ENCODE measurements around the gene NTN4. TPM values are rescaled to one million over a fixed set of nuclear protein-coding genes. Genes with fewer than 3 reads are reported as not detected.
"Not testable (repeated sequence)": the region's sequence is repeated elsewhere in the genome, so short reads cannot be mapped to it uniquely, and the experiment has no call there.

The NTN4 gene
- polyA plus RNA-seq, 5 donors = 23.7 to 42.1 (median 25.1) TPM

GRCh38 chr12:95759039-95759438 is 31.5 kb downstream of the NTN4 start:
- no peak for DNase-seq

GRCh38 chr12:95756362-95756761 is 34.2 kb downstream of the NTN4 start:
- DNase-seq = no peak

GRCh38 chr12:95755261-95755865 is 35.2 kb downstream of the NTN4 start:
- no peak for DNase-seq

GRCh38 chr12:95746062-95746461 is 44.5 kb downstream of the NTN4 start:
- not testable (repeated sequence) for DNase-seq

- no peak for DNase-seq
Observed at GRCh38 chr12:95742586-95742985, 48.0 kb downstream of the NTN4 start.

- no peak for DNase-seq
Observed at GRCh38 chr12:95741635-95742034, 48.9 kb downstream of the NTN4 start.

- DNase-seq = no peak
Observed at GRCh38 chr12:95740751-95741150, 49.8 kb downstream of the NTN4 start.

- DNase-seq = no peak
Observed at GRCh38 chr12:95739561-95740313, 50.8 kb downstream of the NTN4 start.

- DNase-seq = no peak
Observed at GRCh38 chr12:95738024-95738611, 52.4 kb downstream of the NTN4 start.

- DNase-seq = no peak
Observed at GRCh38 chr12:95736631-95737030, 53.9 kb downstream of the NTN4 start.

- not testable (repeated sequence) for DNase-seq
Observed at GRCh38 chr12:95735728-95736127, 54.8 kb downstream of the NTN4 start.

- no peak for DNase-seq
Observed at GRCh38 chr12:95733141-95733825, 57.3 kb downstream of the NTN4 start.

GRCh38 chr12:95731519-95731958 is 59.0 kb downstream of the NTN4 start:
- no peak for DNase-seq

- no peak for DNase-seq
Observed at GRCh38 chr12:95730457-95730856, 60.1 kb downstream of the NTN4 start.

GRCh38 chr12:95726903-95727302 is 63.7 kb downstream of the NTN4 start:
- no peak for DNase-seq

- DNase-seq = no peak
Observed at GRCh38 chr12:95724767-95725166, 65.8 kb downstream of the NTN4 start.

GRCh38 chr12:95723693-95724384 is 66.7 kb downstream of the NTN4 start:
- DNase-seq = no peak

- no peak for DNase-seq
Observed at GRCh38 chr12:95721320-95721719, 69.2 kb downstream of the NTN4 start.

GRCh38 chr12:95720146-95720545 is 70.4 kb downstream of the NTN4 start:
- DNase-seq = no peak

GRCh38 chr12:95718772-95719171 is 71.8 kb downstream of the NTN4 start:
- no peak for DNase-seq

GRCh38 chr12:95718006-95718431 is 72.5 kb downstream of the NTN4 start:
- DNase-seq = no peak

All from right lung (tissue), 5 donors.